ENCODE data around the gene CYP21A2. TPM values are rescaled to one million over a fixed set of nuclear protein-coding genes. Genes with fewer than 3 reads are reported as not detected.
"Not testable (repeated sequence)": the region's sequence is repeated elsewhere in the genome, so short reads cannot be mapped to it uniquely, and the experiment has no call there.

Gene CYP21A2
- total RNA-seq, 2 donors from 2014 or later, result 0.32 to 0.49 TPM

GRCh38 chr6:32045811-32046449, 7.7 kb downstream of the CYP21A2 start:
- Mint-ChIP-seq H3K9me3 (no peaks in the 10 kb centered on the region), H3K36me3 (no peaks in the 10 kb centered on the region), H3K27ac (no peak overlapping the region)
- ATAC-seq, result no peak
- DNase-seq (ENCODE audit: low spot score in 2 of 2), result no peak

- Mint-ChIP-seq H3K27ac (no peak overlapping the region), H3K9me3 (no peaks in the 10 kb centered on the region), H3K36me3 (no peaks in the 10 kb centered on the region)
- DNase-seq (ENCODE audit: low spot score in 2 of 2) (no peak), ATAC-seq (no peak)
These were observed 8.4 kb downstream of the CYP21A2 start for GRCh38 chr6:32046450-32047083.

GRCh38 chr6:32047084-32047478, 8.9 kb downstream of the CYP21A2 start:
- no peaks in the 10 kb centered on the region for H3K9me3 Mint-ChIP-seq
- no peaks in the 10 kb centered on the region for H3K36me3 Mint-ChIP-seq
- H3K27ac Mint-ChIP-seq, result no peak overlapping the region
- no peak for DNase-seq (ENCODE audit: low spot score in 2 of 2)
- no peak for ATAC-seq

GRCh38 chr6:32047539-32047854, 9.3 kb downstream of the CYP21A2 start:
- Mint-ChIP-seq H3K9me3 (no peaks in the 10 kb centered on the region), H3K27ac (no peak overlapping the region), H3K36me3 (no peaks in the 10 kb centered on the region)
- DNase-seq (ENCODE audit: low spot score in 2 of 2) (no peak), ATAC-seq (no peak)

GRCh38 chr6:32047855-32048766, 9.9 kb downstream of the CYP21A2 start:
- peak; percentile 82 to 86 for ATAC-seq
- Mint-ChIP-seq H3K36me3 (no peaks in the 10 kb centered on the region), H3K9me3 (no peaks in the 10 kb centered on the region), H3K27ac (no peak overlapping the region)
- peak in 1 of 2 donors; percentile 78 for DNase-seq (ENCODE audit: low spot score in 2 of 2)

GRCh38 chr6:32049149-32049548, 10.9 kb downstream of the CYP21A2 start:
- not testable (repeated sequence) for H3K27ac Mint-ChIP-seq; H3K9me3 Mint-ChIP-seq; DNase-seq (ENCODE audit: low spot score in 2 of 2); H3K36me3 Mint-ChIP-seq; ATAC-seq

- ATAC-seq; H3K9me3 Mint-ChIP-seq; H3K27ac Mint-ChIP-seq; H3K36me3 Mint-ChIP-seq; DNase-seq (ENCODE audit: low spot score in 2 of 2): not testable (repeated sequence)
These were observed 11.5 kb downstream of the CYP21A2 start for GRCh38 chr6:32049736-32050135.

GRCh38 chr6:32050562-32050961, 12.3 kb downstream of the CYP21A2 start:
- H3K9me3 Mint-ChIP-seq, result no peaks in the 10 kb centered on the region
- H3K27ac Mint-ChIP-seq, result peak overlapping the region in 1 of 2 donors; percentile 19
- ATAC-seq (no peak), DNase-seq (ENCODE audit: low spot score in 2 of 2) (no peak)
- no peaks in the 10 kb centered on the region for H3K36me3 Mint-ChIP-seq

- not testable (repeated sequence) for H3K9me3 Mint-ChIP-seq; DNase-seq (ENCODE audit: low spot score in 2 of 2); H3K36me3 Mint-ChIP-seq; ATAC-seq; H3K27ac Mint-ChIP-seq
These were observed 14.4 kb downstream of the CYP21A2 start for GRCh38 chr6:32052626-32053025.

- not testable (repeated sequence) for ATAC-seq, H3K9me3 Mint-ChIP-seq
These were observed 15.1 kb downstream of the CYP21A2 start for GRCh38 chr6:32053314-32053713.

GRCh38 chr6:32055756-32056155, 17.5 kb downstream of the CYP21A2 start:
- not testable (repeated sequence) for DNase-seq (ENCODE audit: low spot score in 2 of 2); H3K36me3 Mint-ChIP-seq; ATAC-seq; H3K9me3 Mint-ChIP-seq
- peak overlapping the region in 1 of 2 donors; percentile 85 for H3K27ac Mint-ChIP-seq

More at GRCh38 chr6:32053314-32053713, 15.1 kb downstream of the CYP21A2 start:
- DNase-seq (ENCODE audit: low spot score in 2 of 2); H3K27ac Mint-ChIP-seq; H3K36me3 Mint-ChIP-seq: not testable (repeated sequence)

- no peaks in the 10 kb centered on the region for H3K9me3 Mint-ChIP-seq
- no peaks in the 10 kb centered on the region for H3K36me3 Mint-ChIP-seq
- ATAC-seq, result no peak
- H3K27ac Mint-ChIP-seq, result no peak overlapping the region
- no peak for DNase-seq (ENCODE audit: low spot score in 2 of 2)
These were observed 18.0 kb downstream of the CYP21A2 start for GRCh38 chr6:32056254-32056653.

- DNase-seq (ENCODE audit: low spot score in 2 of 2), result no peak
- no peak for ATAC-seq
- Mint-ChIP-seq H3K36me3 (no peaks in the 10 kb centered on the region), H3K27ac (peak overlapping the region in 1 of 2 donors; percentile 26), H3K9me3 (no peaks in the 10 kb centered on the region)
These were observed 19.8 kb downstream of the CYP21A2 start for GRCh38 chr6:32057966-32058365.

GRCh38 chr6:32058511-32058963, 20.3 kb downstream of the CYP21A2 start:
- no peaks in the 10 kb centered on the region for H3K9me3 Mint-ChIP-seq
- no peaks in the 10 kb centered on the region for H3K36me3 Mint-ChIP-seq
- H3K27ac Mint-ChIP-seq, result no peak overlapping the region
- ATAC-seq (no peak), DNase-seq (ENCODE audit: low spot score in 2 of 2) (no peak)

- Mint-ChIP-seq H3K27ac (no peak overlapping the region), H3K9me3 (no peaks in the 10 kb centered on the region), H3K36me3 (no peaks in the 10 kb centered on the region)
- DNase-seq (ENCODE audit: low spot score in 2 of 2) (no peak), ATAC-seq (no peak)
These were observed 22.9 kb downstream of the CYP21A2 start for GRCh38 chr6:32060966-32061655.

GRCh38 chr6:32064706-32065105, 26.5 kb downstream of the CYP21A2 start:
- H3K9me3 Mint-ChIP-seq, result no peaks in the 10 kb centered on the region
- no peak overlapping the region for H3K27ac Mint-ChIP-seq
- no peak for DNase-seq (ENCODE audit: low spot score in 2 of 2)
- no peaks in the 10 kb centered on the region for H3K36me3 Mint-ChIP-seq
- no peak for ATAC-seq

- H3K9me3 Mint-ChIP-seq; H3K27ac Mint-ChIP-seq; ATAC-seq; DNase-seq (ENCODE audit: low spot score in 2 of 2); H3K36me3 Mint-ChIP-seq: not testable (repeated sequence)
These were observed 29.3 kb downstream of the CYP21A2 start for GRCh38 chr6:32067521-32067920.

Data from activated naive CD4-positive, alpha-beta T cell treated with anti-CD3 and anti-CD28 coated beads, Interleukin-2, amount 50 U/mL, for 72 hours (primary cell).